MM.1S (cell line): ENCODE measurements around the gene LDLRAD1.

Source experiments
- EZH2 ChIP-seq: fragments of 300-600 bp; sonication (generic); optimal IDR thresholded peaks from 2 replicates; pipeline ENCODE3; 2017; ENCODE audit warnings: low read depth, mild to moderate bottlenecking, antibody characterized with exemption, low read length, mixed read lengths
- TF ChIP-seq, protein P1 (sequence below): fragments of 300-600 bp; sonication (generic); IDR thresholded peaks from 2 replicates; pipeline ENCODE4 v1.5.1; 2016; ENCODE audit warnings: antibody characterized with exemption, low read length, mixed read lengths

DNA sequence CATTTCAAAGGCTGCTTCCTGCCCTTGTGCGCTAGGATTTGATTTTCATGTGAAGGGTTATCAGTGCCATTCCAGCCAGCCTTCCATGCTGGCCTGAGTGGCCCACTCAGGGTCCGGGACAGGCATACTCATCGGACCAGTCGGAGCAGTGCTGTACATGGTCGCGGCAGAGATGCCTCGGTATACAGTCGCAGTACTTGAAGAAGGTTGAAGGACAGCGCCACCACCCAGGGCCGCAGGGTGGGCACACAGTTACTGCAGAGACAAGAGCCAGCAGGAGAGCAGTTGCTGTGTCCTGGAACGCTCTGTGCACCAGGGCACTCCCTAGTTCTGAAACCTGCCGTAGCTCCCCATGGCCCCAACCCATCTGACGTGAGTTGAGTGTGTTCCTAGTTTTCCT is 9.1 kb downstream of the LDLRAD1 start:
- TF ChIP-seq, protein P1, sequence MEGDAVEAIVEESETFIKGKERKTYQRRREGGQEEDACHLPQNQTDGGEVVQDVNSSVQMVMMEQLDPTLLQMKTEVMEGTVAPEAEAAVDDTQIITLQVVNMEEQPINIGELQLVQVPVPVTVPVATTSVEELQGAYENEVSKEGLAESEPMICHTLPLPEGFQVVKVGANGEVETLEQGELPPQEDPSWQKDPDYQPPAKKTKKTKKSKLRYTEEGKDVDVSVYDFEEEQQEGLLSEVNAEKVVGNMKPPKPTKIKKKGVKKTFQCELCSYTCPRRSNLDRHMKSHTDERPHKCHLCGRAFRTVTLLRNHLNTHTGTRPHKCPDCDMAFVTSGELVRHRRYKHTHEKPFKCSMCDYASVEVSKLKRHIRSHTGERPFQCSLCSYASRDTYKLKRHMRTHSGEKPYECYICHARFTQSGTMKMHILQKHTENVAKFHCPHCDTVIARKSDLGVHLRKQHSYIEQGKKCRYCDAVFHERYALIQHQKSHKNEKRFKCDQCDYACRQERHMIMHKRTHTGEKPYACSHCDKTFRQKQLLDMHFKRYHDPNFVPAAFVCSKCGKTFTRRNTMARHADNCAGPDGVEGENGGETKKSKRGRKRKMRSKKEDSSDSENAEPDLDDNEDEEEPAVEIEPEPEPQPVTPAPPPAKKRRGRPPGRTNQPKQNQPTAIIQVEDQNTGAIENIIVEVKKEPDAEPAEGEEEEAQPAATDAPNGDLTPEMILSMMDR = no peak
- no peak for TF ChIP-seq EZH2
